Prostate gland (tissue), 2 donors: Measurements from ENCODE around the gene AIP.

ENCODE experiments used
- CTCF ChIP-seq, 4 experiments: fragments of 200-600 bp in 2 of 4; fragments of 450-650 bp in 2 of 4; sonication (generic) in 2 of 4; IDR thresholded peaks; 1 replicate in 3 of 4; 2 replicates in 1 of 4; pipeline ENCODE4 v1.5.1; 2016 to 2019; ENCODE audit warnings: antibody characterized with exemption in 4 of 4, mild to moderate bottlenecking in 2 of 4, moderate library complexity in 2 of 4
- POLR2A ChIP-seq: fragments of 450-650 bp; IDR thresholded peaks from one replicate; pipeline ENCODE4 v1.6.1; 2016; ENCODE audit warnings: antibody characterized with exemption, mild to moderate bottlenecking
- POLR2AphosphoS5 ChIP-seq: sonication (generic); formaldehyde crosslinking; IDR thresholded peaks from one replicate; pipeline ENCODE4 v1.6.1; 2017; ENCODE audit warnings: antibody characterized with exemption

- no peak for TF ChIP-seq CTCF (IDR thresholded peaks at IDR 0.05)
- TF ChIP-seq POLR2AphosphoS5, result no peak
- TF ChIP-seq POLR2A, result no peak
Observed at GRCh38 chr11:67438158-67438902, 44.5 kb upstream of the AIP start.
